GM12873 (cell line): ENCODE data around the gene GNA15.

Experiments
- CTCF ChIP-seq: IDR thresholded peaks from 2 replicates; pipeline ENCODE4 v1.5.1; 2012; ENCODE audit warnings: low read depth, mild to moderate bottlenecking, moderate library complexity, low read length, control low read depth; ENCODE audit not compliant: insufficient read depth; ENCODE audit errors: missing control alignments

The GNA15 gene

GRCh38 chr19:3125900-3126524 lies 9.8 kb upstream of the GNA15 start:
- TF ChIP-seq CTCF = peak; percentile 93

DNA sequence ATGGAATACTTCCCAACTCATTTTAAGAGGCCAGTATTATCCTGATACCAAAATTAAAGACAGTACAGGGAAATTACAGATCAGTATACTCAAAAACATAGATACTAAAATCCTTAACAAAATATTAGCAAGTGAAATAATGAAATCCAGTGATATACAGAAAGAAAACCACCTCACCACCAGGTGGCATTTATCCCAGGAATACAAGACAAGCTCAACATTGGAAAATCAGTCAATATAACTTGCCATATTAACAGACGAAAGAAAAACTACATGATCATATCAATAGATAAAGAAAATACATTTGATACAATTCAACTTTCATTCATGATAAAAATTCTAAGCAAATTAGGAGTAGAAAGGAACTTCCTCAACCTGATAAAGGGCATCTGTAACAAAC lies 6.7 kb upstream of the GNA15 start:
- TF ChIP-seq CTCF = peak; percentile 23

DNA sequence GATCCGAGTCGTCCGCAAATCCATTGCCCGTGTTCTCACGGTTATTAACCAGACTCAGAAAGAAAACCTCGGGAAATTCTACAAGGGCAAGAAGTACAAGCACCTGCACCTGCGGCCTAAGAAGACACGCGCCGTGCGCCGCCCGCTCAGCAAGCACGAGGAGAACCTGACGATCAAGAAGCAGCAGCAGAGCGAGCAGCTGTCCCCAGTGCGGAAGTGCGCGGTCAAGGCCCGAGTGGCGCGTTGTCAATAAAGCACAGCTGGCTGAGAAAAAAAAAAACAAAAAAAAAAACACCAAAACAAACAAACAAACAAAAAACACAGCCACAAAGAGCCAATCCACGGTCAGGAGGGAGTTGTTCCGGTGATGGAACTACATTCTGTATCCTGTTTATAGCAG lies 4.7 kb upstream of the GNA15 start:
- no peak for TF ChIP-seq CTCF

- TF ChIP-seq CTCF = no peak
Measured at GRCh38 chr19:3132971-3133792, 2.7 kb upstream of the GNA15 start.

DNA sequence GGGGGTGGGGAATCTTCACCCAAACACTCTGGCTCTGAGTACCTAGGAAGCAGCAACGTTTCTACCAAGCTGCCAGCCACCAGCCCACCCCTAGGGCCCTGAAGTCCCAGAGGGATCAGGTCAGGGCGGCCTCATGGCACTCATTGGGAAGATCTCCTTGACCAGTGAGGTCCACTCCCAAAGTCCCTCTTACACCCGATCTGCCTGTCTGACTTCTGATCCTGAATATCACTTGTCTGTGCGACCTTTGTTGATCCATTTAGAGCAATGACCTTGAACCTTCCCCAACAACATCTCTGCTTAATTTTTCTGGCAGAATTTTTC lies 2.1 kb upstream of the GNA15 start:
- no peak for TF ChIP-seq CTCF

- no peak for TF ChIP-seq CTCF
Measured at GRCh38 chr19:3136684-3137055, 837 bp downstream of the GNA15 start.

DNA sequence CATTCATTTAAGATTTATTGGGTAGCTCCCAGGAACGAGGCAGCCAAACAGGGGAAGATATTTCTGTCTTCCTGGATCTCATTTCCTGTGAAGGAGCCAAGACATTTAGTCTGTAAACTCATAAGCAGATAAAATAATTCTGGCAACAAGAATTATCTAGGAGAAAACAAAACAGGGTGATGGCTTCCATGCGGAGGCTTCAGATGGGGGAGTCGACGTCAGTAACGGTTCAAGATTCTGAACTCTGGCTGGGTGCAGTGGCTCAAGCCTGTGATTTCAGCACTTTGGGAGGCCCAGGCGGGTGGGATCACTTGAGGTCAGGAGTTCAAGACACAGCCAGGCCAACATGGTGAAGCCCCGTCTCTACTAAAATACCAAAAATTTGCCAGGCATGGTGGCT lies 1.3 kb downstream of the GNA15 start:
- no peak for TF ChIP-seq CTCF
